Measurements from ENCODE around the gene INTS6L.

INTS6L gene, protein sequence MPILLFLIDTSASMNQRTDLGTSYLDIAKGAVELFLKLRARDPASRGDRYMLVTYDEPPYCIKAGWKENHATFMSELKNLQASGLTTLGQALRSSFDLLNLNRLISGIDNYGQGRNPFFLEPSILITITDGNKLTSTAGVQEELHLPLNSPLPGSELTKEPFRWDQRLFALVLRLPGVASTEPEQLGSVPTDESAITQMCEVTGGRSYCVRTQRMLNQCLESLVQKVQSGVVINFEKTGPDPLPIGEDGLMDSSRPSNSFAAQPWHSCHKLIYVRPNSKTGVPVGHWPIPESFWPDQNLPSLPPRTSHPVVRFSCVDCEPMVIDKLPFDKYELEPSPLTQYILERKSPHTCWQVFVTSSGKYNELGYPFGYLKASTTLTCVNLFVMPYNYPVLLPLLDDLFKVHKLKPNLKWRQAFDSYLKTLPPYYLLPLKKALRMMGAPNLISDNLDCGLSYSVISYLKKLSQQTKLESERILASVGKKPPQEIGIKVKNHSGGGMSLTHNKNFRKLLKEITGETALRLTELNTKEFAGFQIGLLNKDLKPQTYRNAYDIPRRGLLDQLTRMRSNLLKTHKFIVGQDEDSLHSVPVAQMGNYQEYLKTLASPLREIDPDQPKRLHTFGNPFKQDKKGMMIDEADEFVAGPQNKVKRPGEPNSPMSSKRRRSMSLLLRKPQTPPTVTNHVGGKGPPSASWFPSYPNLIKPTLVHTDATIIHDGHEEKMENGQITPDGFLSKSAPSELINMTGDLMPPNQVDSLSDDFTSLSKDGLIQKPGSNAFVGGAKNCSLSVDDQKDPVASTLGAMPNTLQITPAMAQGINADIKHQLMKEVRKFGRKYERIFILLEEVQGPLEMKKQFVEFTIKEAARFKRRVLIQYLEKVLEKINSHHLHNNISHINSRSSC

DNA sequence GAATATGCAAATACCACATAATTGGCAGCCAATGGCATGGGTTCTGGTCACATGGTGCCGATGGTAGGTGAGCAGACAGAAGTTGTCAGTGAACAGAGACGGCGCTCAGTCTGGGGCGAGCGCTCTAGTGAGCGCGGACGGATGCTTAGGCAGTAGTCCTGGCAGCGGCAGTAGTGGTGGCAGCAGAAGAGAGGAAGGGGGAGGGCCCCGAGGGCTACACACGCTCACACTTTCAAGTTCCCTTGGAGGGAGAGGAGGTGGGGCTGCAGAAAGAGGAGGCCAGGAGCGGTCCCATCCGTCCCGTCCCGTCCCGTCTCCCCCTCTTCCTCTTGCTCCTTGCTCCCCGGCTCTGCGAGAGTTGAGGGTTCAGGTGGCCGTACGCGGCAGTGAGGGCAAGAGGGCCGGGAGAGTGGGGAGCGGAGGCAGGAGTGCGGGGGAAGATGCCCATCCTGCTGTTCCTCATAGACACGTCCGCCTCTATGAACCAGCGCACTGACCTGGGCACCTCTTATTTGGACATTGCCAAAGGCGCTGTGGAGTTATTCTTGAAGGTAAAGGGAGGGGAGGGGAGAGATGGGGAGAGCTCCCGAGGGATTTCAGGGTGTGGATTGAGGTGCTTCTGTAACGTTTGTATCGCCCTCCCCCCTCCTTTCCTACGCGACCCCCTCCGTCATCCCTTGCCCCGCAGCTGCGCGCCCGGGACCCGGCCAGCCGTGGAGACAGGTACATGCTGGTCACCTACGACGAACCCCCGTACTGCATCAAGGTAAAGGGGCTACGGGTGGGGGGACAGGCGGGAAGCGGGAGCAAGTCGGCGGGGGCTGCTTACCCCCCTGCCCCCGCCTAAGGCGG, at the start of gene INTS6L:
Gene INTS6L, plus strand, starts transcription at position 108 of the 852 bp plus-strand sequence. Its CDS starts 333 bp downstream, at position 441.
- DNase-seq: peak; percentile 86

DNA sequence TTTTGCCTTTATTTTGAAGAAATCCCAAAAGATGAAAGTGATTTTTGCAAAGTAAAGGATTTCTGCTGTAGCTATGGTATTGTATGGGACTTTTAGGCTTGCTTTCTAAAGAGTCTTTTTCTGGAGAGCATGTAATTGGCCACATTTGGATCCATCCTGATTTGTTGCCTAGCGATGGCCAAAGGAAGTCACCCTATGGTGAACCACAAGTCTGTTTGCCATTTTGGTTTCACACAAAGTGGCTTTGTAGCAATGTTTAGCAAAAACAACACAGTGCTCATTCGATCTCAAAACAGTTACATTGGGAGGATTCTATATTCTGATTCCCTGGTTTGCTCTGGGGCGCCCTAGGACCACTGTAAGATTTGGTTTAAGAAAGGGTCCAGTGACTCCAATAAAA, 44.1 kb upstream of the INTS6L start:
- DNase-seq: no peak

DNA sequence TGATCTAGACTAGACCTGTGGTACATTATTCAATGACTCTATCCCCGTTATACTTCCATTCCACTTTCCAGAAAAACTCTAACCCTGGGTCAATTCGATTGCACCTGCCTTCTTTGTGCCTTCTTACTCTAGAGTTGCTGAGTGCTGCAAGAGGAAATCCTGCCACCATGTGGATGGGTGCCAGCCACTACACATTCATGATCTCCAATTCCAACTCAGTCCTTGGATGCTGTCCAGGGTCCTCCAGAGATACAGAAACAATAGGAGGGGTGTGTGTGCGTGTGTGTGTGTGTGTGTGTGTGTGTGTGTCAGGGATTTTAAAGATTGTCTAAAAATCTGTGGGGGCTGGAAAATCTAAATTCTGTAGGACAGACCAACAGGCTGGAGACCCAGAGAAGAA, 42.9 kb upstream of the INTS6L start:
- peak; percentile 37 for DNase-seq

DNA sequence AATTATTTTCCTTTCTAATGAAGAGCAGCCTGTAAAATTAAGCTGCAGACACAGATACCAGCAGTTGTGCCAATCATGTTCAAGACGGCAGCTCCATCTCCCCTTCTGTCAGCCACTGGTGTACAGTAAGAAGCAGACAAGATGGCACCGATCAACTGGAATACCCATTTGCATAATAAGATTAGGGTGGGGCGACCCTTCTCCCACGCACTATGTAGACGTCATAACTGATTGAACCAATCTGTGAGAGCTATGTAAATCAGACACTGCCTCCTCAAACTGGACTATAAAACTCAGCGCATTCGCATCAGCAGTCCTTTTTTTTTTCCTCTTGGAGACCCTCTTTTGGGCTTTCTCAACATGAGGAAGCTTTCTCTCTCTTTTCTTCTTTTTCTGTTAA, 40.4 kb upstream of the INTS6L start:
- DNase-seq: no peak

DNA sequence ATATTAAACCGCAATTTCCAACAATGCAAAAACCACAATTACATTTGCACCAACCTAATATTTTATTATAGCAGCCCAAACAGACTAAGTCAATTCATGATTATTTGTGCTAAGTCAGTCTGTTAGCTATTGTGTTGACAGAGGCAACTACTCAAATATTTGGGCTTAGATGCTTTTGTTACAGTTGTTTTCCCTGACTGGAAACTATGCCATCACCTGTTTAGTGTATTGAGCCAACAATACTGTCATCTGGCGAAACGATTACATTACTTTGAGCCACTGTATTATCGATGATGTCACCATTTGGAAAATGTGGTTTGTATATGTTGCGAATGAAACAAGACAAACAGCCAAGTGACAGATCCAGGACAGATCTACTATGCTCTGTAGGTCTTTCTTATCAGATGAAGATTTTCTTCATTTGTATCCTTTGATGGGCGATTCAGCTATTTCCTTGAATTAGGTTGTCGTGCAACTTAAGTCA, 38.7 kb upstream of the INTS6L start:
- no peak for DNase-seq

DNA sequence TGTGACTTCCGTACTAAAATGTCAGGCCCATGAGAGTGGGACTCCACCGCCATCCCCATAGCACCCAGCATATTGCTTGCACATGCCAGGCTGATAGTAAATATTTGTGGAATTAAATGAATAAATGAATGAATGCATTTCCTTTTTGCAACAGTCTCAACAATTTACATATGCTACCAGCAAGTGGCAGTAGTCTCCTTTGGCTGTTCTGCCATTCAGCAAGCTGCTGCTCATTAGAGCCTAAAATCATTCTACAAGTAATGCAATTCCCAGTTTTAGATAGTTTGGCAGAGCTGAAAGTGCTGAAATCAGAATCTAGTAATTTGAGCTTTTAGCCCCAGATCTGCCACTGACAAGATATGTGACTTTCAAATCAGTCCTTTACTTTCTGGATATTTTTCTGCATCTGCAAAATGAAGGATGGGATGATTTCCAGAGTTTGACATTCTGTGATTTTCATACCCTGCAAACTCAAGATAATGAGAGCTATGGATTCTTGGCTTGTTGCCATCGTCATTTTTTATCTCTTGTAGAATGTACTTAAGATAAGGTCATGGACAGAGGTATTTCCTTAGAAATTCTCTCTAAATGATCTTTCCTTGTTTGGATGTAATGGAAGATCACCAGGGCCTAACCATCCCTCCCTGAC, 35.7 kb upstream of the INTS6L start:
- DNase-seq: peak; percentile 10

DNA sequence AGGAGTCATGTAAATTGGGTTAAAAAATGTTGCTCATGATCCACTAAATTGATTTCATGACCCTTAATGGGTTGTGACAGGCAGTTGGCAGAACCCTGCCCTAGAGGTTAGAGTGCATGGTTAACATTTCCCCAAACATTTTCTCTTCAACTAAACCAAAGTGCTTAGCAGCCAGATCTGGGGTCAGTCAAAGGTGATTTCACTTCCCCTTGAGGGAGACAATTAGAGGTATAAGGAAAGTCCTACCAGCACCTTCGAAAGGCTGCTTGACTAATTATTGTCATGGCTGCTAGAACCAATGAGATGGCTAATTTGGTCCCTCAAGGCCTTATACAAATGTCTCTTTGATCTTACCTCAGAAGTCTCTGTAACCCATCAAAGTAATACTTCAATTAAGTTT, 30.9 kb upstream of the INTS6L start:
- DNase-seq: no peak

DNA sequence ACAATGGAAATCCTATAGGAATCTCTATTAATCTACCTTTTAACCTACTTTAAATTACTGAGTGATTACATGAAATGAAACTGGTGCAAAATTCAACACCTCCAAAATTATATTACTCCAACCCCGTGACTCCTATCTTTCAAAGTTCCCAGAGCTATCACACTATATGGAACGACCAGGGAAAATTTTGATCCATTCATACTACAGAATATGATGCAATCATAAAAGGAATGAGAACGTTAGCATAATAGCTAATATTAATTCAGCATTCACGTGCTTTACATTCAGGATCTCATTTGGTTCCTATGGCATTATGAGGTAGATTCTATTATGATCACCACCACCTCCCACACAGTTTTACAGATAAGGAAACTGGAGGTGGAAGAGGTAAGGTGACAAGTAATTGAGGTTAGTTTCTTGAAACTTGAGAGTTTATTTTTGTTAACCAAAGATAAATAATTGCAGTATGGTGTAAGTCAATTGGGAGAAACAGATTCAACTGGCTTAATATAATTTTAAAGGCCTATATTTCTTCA, 29.4 kb upstream of the INTS6L start:
- DNase-seq: no peak

DNA sequence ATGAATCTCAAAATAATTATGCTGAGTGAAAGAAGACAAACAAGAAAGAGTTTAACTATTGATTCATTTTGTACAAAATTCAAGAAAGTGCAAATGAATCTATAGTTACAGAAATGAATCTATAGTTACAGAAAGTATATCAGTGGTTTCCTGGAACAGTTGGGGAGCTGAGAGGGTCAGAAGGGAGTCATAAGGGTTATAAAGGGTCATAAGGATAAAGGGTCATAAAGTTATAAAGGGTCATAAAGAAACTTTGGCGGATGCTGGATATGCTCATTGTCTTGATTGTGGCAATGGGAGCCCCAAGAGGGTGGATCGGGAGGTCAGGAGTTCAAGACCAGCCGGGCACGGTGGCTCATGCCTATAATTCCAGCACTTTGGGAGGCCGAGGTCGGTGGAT, 26.0 kb upstream of the INTS6L start:
- no peak for DNase-seq

DNA sequence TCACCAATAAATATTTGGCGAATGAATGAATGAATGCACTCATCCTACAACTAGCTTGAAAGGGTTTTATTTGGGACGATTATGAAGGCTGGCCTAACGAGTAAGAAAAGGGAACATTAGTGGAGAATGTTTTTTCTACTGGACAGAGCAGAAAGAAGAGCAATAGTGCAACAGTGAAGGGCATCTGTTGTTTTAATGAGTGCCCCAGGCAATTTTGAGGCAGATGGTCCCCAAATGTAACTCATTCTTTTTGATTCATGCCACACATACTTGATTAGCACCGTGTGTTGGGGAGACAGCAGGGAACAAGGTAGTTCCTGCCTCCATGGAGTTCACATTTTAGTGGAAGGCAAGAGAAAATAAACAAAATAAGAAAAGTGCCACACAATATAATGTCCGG, 22.7 kb upstream of the INTS6L start:
- DNase-seq: no peak

DNA sequence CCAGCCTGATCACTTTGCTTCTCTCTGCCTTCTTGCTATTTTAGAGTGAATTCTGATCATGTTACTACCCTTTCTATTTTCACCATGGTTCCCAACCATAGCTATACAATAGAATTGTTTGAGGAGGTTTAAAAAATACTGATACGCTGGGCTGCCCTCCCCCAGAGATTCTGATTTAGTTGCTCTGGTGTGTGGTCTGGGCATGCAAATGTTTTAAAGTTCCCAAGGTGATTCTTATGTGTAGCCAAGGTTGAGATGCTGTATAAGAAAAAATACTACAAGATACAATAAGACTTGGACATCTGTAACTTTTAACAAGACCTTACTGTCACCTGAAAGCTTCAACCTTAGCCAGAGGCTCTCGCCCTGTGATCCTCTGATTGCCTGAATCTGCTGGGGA, 22.2 kb upstream of the INTS6L start:
- no peak for DNase-seq

DNA sequence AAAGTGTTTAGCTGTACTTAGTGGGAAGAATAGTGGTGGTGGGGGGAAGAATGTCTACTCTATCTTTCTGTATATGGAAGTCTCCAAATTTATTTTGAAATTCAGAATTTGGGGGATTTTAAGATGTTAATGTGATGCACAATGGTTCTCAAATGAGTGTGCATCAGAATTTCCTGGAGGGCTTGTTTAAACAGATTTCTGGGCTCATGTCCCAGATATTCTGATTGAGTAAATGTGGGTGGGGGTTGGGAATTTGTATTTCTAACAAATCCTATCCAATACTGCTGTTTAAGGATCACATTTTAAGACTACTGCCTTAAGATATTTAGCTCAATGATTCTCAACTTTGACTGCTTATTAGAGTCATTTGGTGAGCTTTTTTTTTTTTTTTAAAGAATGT, 15.1 kb upstream of the INTS6L start:
- no peak for DNase-seq

DNA sequence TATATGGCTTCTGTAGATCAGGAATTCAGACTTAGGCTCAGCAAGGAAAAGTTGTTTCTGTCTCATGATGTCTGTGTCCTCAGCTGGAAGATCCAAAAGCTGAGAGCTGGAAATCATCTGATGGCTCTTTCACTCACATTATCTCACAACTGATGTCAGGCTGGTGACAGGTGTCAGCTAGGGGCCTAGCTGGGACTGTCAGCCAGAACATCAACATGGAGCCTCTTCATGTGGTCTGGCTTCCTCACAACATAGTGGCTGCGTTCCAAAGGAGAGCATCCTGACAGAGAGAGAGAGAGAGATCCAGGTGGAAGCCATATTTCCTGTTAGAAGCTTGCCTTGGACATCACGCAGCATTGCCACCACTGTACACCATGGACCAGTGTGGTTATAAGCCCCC, 10.6 kb upstream of the INTS6L start:
- no peak for DNase-seq

DNA sequence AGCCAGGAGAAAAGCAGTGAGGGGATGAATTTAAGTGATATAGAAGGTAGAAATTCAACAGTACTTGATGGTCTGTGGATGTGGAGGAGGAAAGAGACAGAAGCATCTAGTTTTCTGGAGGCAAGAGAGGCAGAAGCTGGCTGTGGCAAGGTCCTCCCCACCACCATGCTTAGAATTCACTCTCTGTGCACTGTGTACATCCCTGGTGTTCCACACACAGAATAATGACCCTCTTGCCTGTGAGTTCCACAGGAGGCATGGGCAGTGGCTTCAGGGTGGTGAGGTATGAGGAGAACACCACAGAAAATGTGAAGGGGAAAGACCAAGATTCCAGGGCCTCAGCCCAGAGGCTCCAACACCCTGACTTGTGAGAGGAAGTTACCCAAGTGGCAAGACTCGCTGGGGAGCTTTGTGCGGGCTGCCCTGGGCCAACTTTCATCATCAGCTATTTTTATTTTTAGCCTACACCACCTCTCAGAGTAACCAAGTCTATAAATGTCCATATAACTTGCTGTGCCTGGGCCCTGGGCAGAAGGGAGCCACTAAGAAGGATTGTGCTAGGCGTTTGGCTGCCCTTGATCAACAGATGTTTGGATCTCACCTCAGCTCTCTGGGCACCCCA, 7.8 kb upstream of the INTS6L start:
- no peak for DNase-seq

DNA sequence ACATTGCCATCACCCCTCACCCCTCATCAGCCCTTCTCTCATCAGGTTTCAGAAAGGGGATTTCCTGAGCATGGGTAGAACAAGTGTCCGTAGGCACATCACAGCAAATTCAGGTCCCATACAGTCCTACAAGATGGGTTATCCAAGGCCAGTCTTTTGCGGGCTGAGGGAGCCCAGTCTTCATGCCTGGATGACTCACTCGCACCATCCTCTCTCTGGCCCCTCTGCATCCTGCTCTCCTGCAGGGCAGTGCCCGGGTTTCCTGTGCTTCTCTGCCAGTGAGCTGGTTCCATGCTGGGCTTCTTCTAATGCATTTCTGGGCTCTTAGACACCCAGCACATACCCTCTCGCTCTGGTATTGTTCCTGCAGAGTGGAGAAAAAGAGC, 7.3 kb upstream of the INTS6L start:
- no peak for DNase-seq

DNA sequence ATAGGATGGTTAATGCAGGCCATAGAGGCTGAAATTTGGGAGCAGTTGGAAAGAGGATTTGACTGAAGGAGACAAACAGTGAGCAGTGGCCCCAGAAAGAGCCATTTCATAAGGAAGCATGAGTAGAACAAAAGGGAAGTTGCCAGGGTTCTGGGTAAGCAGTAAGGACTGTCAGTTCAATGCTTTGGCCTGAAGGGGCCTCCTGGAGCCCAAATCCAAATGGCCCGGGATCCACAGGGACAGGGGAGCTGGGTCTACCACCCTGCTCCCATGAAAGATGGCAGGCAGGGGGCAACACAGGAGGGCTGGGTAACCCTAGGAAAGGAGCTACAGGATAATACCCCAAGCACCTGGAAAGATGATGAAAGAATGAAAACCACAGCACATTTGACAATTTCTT, 4.1 kb upstream of the INTS6L start:
- no peak for DNase-seq

DNA sequence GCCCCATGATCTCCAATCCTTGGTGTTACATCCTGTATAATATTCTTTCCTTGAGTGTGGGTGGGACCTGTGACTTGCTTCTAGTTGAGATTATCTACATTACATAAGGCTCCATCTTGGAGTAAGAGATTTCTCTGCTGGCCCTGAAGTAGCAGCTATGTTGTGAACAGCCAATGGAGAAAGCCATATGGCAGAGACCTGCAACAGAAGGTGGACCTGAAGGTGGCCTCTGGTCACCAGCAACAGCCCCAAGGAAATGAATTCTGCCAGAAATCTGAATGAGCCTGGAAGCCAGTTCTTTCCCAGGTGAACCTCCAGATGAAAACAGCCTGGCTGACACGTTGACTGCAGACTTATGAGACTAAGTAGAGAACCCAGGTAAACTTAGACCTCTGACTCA, 2.3 kb upstream of the INTS6L start:
- no peak for DNase-seq

DNA sequence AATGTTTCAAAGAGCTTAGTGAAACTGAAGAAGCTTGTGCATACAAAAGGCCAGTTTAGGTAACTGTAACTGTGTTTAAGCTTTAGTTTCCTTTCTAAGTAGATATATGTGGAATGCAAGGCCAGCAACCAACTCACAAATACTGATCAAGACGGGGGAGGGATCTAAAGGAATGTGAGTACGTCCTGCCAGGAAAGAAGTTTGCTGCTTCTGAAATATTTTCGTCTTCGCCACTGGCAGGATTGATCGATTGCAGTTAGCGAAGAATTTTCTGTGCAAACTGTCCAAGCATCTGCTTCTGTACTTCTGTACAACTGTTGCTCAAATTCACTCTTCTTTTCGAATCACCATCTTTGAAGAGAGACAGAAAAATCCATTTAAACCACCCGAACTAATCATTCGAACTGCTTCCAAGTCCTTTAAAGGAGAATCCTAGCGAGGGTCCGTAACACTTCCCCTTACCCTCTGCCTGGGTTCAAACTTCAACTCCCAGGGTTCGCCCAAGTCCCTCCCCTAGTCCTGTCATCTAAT, 373 bp upstream of the INTS6L start:
- peak; percentile 29 for DNase-seq

DNA sequence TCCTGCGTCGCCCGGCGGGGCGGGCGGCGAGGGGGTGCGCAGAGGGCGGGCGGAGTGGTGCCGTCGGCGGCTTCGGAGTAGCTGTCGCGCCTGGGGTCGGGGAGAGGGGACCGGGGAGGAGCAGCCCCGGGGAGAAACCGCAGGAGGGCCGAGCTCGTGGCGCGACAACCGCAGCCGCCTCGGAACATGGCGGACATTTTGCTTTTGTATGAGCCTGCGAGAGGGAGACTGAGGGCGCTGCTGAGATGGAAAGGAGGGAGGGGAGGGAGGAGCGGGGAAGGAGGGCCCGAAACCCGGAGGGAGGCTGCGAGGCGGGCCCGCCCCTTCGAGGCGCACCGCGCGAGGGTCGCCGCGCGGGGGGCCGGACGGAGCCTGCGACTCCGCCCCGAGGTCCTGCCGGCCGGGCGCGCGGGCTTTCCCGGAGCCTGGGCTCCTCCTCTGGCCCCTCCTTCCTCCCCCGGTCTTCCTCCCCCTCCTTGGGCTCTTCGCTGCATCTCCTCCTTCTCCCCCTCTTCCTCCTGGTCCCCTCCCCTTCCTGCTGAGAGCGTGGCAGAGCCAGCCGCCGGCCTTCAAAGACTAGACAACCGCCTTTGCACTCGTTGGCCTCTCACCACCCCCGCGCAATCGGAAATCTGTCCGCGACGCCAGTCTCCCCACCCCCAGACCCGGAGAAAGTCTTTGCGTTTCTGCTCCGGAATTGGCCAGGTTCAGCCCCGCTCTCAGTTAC, 1.1 kb downstream of the INTS6L start:
- DNase-seq: peak; percentile 76

DNA sequence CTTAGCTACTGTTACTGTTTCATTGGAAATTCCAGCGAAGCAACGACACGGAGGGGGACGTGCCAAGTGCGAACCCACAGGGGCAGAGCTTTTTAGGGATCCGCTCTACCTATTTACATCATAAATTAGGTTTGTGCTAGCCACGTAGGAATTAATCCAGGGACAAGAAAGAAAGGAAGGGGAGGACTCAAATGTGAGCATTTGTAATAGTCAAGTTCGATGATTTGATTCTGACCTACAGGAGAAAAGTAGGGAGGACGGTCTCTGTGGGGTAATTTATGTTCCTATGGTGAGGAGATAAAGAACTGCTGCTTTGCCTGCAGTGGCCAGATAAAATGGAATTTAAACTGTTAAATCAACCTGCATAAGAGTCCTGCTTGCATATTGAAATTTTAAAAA, 1.7 kb downstream of the INTS6L start:
- no peak for DNase-seq
